AG20443 (cell line): ENCODE data around the gene ZNF337.

Source experiments
- DNase-seq: peaks from one replicate; pipeline ENCODE4 v3.0.0; 2012; ENCODE audit warnings: low spot score, mixed read lengths

The ZNF337 gene

GRCh38 chr20:25629816-25630499 is 66.7 kb downstream of the ZNF337 start:
- DNase-seq, result no peak

GRCh38 chr20:25626779-25627178 is 69.9 kb downstream of the ZNF337 start:
- no peak for DNase-seq

DNA sequence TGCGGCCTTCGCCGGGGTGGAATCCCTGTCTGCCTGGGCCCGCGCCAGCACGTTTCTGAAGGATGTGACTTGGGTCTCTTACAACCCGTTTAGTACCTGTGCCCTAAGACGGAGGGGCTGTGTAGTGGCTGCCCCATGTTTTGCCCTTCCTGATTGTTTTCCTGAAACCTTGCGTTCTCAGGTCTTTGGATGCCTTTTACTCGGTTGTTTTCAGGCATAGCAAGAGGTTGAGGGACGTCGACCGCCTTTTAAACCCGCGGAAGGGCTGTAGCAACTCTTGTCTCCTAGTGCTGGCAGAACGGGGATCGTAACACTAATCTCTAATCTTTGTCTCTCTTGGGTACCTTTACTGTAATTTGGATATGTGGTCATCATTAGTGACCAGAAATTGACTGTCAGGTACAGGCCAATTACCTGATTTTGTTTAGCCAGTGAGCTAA is 72.1 kb downstream of the ZNF337 start:
- no peak for DNase-seq
